Activated CD4-positive, alpha-beta T cell treated with anti-CD3 and anti-CD28 coated beads, Interleukin-2, amount 10 ng/mL, durations not matched to agents 24 days and 14 days (primary cell): Measurements from ENCODE around the gene JUND. TPM values are rescaled to one million over a fixed set of nuclear protein-coding genes. Genes with fewer than 3 reads are reported as not detected.
A peak's percentile ranks its signal among the peaks of the same experiment; 100 is the strongest.

Experiments
- DNase-seq: peaks from one replicate; pipeline ENCODE4 v3.0.0; 2022
- H3K27ac Mint-ChIP-seq: one replicate; pipeline ENCODE4 v1.8.0; 2022; ENCODE audit warnings: mild to moderate bottlenecking, mixed read lengths
- H3K27me3 Mint-ChIP-seq: one replicate; pipeline ENCODE4 v1.8.0; 2022; ENCODE audit warnings: mixed read lengths
- H3K36me3 Mint-ChIP-seq: one replicate; pipeline ENCODE4 v1.8.0; 2022; ENCODE audit warnings: low read depth, mild to moderate bottlenecking, mixed read lengths
- H3K4me1 Mint-ChIP-seq: one replicate; pipeline ENCODE4 v1.8.0; 2021; ENCODE audit warnings: mixed read lengths
- H3K4me3 Mint-ChIP-seq: one replicate; pipeline ENCODE4 v1.8.0; 2022; ENCODE audit warnings: mild to moderate bottlenecking, moderate library complexity, mixed read lengths
- H3K9me3 Mint-ChIP-seq: one replicate; pipeline ENCODE4 v1.8.0; 2021; ENCODE audit warnings: mixed read lengths
- intact Hi-C: fragments of 100-400 bp; cut with micrococcal nuclease; formaldehyde crosslinking; loops from one replicate; pipeline ENCODE4 v1.15.1; 2023
- total RNA-seq: library from RNA; stranded (reverse); gene quantifications from 2 replicates; pipeline ENCODE4 v1.2.3, GENCODE V29; 2022

JUND gene
- total RNA-seq, 1 donor from 2014 or later = 413 TPM

DNA sequence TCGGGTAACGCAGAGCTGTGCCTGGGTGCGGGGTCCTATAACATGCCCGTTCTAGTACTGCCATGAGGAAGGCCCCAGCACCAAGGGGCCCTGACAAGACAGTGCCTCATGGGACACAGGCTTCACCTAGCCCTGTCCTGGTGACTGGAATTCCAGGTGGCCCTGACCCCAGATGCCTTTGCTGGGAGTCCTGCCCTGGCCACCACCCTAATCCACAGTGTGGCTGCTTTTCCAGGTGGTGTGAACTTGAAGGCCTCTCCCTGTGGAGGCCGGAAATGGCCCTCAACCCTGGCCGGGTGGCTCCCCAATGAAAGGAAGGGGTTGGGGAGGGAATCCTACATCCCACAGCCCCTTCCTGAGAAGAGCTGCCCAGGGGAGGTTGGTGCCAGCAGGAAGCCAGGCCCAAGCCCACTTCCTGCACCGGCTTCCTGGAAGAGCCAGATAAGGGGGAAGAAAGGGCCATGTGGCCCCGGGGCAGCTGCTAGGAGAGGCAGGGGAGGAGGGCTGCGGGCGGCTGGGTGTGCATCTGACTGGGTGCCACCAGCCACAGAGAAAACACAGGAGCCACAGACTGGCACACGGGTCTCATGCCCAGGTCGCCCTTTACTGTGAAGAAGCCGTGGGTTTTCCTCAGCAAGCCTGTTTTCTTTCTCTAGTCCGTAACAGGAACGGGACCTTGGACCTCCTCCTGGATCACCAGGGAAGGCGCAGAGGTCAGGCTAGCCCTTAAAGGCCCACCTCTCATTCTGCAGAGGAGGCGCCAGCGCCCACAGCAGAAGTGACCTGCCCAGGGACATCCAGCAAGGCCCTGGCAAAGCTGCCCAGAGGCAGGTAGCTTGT lies 36.8 kb upstream of the JUND start:
- intact Hi-C loops = no loop called here
- H3K27ac Mint-ChIP-seq = peak overlapping the region; percentile 95
- H3K36me3 Mint-ChIP-seq = peaks cover 51% of the 10 kb centered on the region
- H3K4me3 Mint-ChIP-seq = peak overlapping the region; percentile 71
- peak; percentile 83 for DNase-seq
- H3K4me1 Mint-ChIP-seq = peaks cover 48% of the 10 kb centered on the region
- no peaks in the 10 kb centered on the region for H3K27me3 Mint-ChIP-seq
- H3K9me3 Mint-ChIP-seq = no peaks in the 10 kb centered on the region

- Mint-ChIP-seq H3K4me1 (peaks cover 23% of the 10 kb centered on the region), H3K4me3 (no peak overlapping the region), H3K9me3 (no peaks in the 10 kb centered on the region), H3K27ac (no peak overlapping the region), H3K36me3 (peaks cover 30% of the 10 kb centered on the region), H3K27me3 (no peaks in the 10 kb centered on the region)
- DNase-seq = no peak
- intact Hi-C loops = no loop called here
These were observed 32.0 kb upstream of the JUND start for GRCh38 chr19:18313398-18313797.

- Mint-ChIP-seq H3K27me3 (no peaks in the 10 kb centered on the region), H3K27ac (no peak overlapping the region), H3K4me3 (no peak overlapping the region), H3K4me1 (peaks cover 20% of the 10 kb centered on the region), H3K9me3 (no peaks in the 10 kb centered on the region), H3K36me3 (peaks cover 33% of the 10 kb centered on the region)
- intact Hi-C loops = no loop called here
- DNase-seq = no peak
These were observed 30.7 kb upstream of the JUND start for GRCh38 chr19:18312092-18312534.

DNA sequence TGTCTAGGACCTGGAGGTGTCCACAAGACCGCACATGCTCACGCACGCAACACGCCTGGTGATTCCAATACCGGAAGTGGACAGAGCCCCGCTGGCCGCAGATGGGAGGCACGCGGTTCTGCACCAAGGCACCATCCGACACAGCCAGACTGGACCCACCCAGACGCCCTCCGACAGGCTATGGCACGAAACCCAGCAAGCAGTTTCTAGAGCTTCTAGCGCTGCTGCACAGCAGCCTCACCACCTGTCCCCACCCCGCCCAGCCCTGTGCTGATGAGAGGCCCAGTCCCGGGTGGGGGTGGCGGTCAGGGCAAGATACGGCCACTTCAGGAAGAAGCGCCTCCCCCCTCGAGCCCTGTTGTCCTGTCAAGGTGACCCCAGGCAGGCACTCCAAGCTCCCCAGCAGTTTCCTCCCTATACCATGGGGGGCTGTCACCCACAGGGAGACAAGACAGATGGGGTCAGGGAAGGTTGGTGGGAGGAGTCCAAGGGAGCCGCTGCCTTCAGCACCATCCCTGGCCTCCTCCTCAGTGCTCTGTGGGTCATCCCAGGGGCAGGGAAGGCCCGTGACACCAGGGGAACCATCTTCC lies 30.2 kb upstream of the JUND start:
- DNase-seq = no peak
- Mint-ChIP-seq H3K36me3 (peaks cover 37% of the 10 kb centered on the region), H3K27me3 (no peaks in the 10 kb centered on the region), H3K4me1 (peaks cover 26% of the 10 kb centered on the region), H3K27ac (no peak overlapping the region), H3K9me3 (no peaks in the 10 kb centered on the region), H3K4me3 (no peak overlapping the region)
- intact Hi-C loops = no loop called here

DNA sequence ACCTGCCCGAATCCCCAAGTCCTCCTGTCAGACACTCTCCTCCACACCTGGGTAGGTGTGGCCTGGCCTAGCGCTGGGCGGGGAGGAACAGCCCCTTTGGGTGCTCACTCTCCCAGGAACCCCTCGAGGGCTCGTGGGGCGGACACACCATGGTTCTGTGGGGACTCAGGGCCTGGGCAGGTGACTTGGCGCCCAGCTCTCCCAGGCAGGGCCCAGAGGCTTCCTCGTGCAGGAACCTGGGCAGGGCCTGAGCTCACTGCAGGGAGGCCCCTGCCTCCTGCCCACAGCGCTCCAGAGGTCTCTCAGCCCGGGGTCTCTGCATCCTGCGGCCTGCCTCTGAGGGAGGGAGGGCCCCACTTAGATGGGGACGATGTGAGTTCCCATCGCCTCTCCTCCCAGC lies 29.5 kb upstream of the JUND start:
- Mint-ChIP-seq H3K27me3 (no peaks in the 10 kb centered on the region), H3K4me3 (no peak overlapping the region), H3K4me1 (peaks cover 26% of the 10 kb centered on the region), H3K27ac (peak overlapping the region; percentile 41), H3K9me3 (no peaks in the 10 kb centered on the region), H3K36me3 (peaks cover 40% of the 10 kb centered on the region)
- intact Hi-C loops = no loop called here
- DNase-seq = no peak

GRCh38 chr19:18310118-18310909 lies 28.9 kb upstream of the JUND start:
- Mint-ChIP-seq H3K9me3 (no peaks in the 10 kb centered on the region), H3K4me3 (no peak overlapping the region), H3K4me1 (peaks cover 28% of the 10 kb centered on the region), H3K27me3 (no peaks in the 10 kb centered on the region), H3K36me3 (peaks cover 38% of the 10 kb centered on the region), H3K27ac (no peak overlapping the region)
- no peak for DNase-seq
- intact Hi-C loops = no loop called here

DNA sequence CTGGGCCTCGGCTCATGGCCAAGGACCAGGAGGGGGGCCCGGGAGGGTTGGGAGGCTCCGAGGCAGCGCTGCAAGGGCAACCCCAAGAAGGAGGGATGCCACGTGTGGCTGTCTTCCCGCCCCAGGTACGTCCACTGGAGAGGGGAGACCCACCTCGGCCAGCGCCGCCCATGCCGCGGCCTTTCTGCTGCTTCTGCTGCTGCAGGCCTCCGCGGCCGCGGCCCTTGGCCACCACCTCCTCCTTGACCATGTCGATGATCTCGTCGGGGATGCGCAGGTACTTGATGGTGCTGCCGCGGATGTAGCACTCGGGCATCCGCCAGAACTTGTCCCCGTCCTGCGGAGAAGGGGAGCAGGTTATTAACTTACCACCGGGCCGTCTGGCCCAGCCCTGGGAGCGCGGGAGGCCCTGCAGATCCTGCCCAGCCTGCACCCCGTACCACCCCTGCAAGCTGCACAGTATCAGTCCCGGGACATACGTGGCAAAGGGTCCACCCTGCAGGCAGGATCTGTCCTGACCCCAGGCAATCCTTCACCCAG lies 28.2 kb upstream of the JUND start:
- H3K27ac Mint-ChIP-seq = no peak overlapping the region
- no peak for DNase-seq
- intact Hi-C loops = no loop called here
- H3K9me3 Mint-ChIP-seq = no peaks in the 10 kb centered on the region
- H3K27me3 Mint-ChIP-seq = no peaks in the 10 kb centered on the region
- peaks cover 41% of the 10 kb centered on the region for H3K36me3 Mint-ChIP-seq
- no peak overlapping the region for H3K4me3 Mint-ChIP-seq
- peaks cover 33% of the 10 kb centered on the region for H3K4me1 Mint-ChIP-seq

- intact Hi-C loops = no loop called here
- Mint-ChIP-seq H3K9me3 (no peaks in the 10 kb centered on the region), H3K4me1 (peaks cover 40% of the 10 kb centered on the region), H3K36me3 (peaks cover 44% of the 10 kb centered on the region), H3K4me3 (no peak overlapping the region), H3K27me3 (no peaks in the 10 kb centered on the region), H3K27ac (no peak overlapping the region)
- DNase-seq = no peak
These were observed 27.5 kb upstream of the JUND start for GRCh38 chr19:18308948-18309325.

GRCh38 chr19:18308051-18308947 lies 26.9 kb upstream of the JUND start:
- Mint-ChIP-seq H3K9me3 (no peaks in the 10 kb centered on the region), H3K36me3 (peaks cover 43% of the 10 kb centered on the region), H3K4me1 (peaks cover 46% of the 10 kb centered on the region), H3K4me3 (no peak overlapping the region), H3K27ac (no peak overlapping the region), H3K27me3 (no peaks in the 10 kb centered on the region)
- intact Hi-C loops = no loop called here
- DNase-seq = no peak

DNA sequence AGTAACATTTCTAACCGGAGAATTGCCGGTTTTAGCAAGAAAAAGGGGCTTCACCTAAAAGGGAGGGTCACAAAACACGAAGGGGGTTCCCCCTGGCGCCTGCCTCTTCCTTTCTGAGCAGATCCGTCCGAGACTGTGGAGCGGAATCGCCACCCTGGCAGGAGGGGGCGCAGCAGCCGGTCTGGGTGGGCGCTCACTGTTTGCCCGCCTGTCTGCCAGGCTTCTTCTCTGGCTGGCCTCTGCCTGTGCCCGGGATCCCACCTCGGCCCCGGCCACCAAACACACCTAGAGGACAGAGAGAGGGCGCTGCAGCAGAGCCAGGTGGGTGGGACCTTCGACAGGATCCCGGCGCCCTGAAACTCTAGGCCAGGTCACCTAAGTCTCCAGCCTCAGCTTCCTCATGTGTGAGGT lies 25.9 kb upstream of the JUND start:
- H3K4me3 Mint-ChIP-seq = peak overlapping the region; percentile 94

GRCh38 chr19:18306888-18307260 lies 25.5 kb upstream of the JUND start:
- intact Hi-C loops = no loop called here
- DNase-seq = peak; percentile 75
- Mint-ChIP-seq H3K27me3 (no peaks in the 10 kb centered on the region), H3K9me3 (no peaks in the 10 kb centered on the region), H3K4me1 (peaks cover 42% of the 10 kb centered on the region), H3K27ac (peak overlapping the region; percentile 98), H3K36me3 (peaks cover 37% of the 10 kb centered on the region), H3K4me3 (peak overlapping the region; percentile 94)

More for the DNA sequence above, 25.9 kb upstream of the JUND start:
- intact Hi-C loops = no loop called here
- Mint-ChIP-seq H3K9me3 (no peaks in the 10 kb centered on the region), H3K27ac (peak overlapping the region; percentile 98), H3K36me3 (peaks cover 37% of the 10 kb centered on the region), H3K27me3 (no peaks in the 10 kb centered on the region), H3K4me1 (peaks cover 42% of the 10 kb centered on the region)
- no peak for DNase-seq

DNA sequence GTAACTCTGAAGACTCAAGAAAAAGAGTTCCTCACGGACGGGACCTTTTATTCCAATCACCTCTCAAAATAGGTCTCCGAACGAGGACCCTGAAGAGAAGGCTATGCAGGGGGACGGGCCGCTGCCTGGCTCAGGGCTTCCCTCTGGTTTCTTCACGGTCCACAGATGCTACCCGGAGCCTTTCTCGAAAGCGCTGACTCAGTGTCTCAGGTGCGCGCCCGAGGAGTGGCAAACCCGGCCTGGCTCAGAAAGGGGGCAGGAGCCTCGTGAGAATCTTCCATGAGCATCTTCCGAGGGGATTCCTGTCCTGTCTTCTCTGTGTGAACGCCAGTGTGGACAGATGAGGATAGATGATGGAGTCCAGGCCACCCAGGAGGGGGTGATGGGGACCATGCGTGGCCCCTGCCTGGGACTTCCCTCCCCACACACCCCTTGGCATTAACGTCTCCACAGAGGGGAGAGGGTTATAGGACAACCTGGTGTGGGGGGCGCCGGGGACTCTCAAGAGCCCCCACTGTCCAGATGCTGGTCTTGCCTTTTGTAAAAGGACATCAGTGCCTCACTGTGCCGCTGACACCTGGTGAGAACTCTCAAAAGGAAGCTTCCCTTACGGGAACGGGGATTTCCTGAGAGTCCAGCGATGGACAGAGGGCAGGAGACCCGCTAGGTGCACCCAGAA lies 24.9 kb upstream of the JUND start:
- Mint-ChIP-seq H3K36me3 (peaks cover 37% of the 10 kb centered on the region), H3K27ac (peak overlapping the region; percentile 98), H3K4me1 (peaks cover 45% of the 10 kb centered on the region), H3K27me3 (no peaks in the 10 kb centered on the region), H3K9me3 (no peaks in the 10 kb centered on the region), H3K4me3 (peak overlapping the region; percentile 94)
- intact Hi-C loops = no loop called here
- DNase-seq = no peak
